ENCODE results near the gene PLCB1.

PLCB1 gene

DNA sequence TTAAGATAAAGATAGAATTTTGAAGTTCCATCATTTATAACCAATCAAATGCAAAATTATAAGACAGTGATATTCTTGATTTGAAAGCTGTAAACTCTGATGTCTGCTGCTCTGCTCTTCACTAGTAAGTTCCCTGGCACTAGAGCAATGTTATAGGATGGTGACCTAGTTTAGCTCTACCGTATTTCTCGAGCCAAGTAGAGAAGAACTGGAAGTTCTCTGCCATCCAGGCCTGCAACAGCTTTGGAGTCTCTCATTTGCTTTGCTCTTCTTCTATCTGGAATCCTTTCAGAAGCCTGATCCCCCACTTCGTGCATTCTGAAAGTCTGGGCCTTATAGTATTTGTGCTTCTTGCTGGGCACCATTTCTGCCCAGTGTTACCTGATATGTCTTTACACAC lies 100.3 kb downstream of the PLCB1 start:
- TF ChIP-seq, protein P1, sequence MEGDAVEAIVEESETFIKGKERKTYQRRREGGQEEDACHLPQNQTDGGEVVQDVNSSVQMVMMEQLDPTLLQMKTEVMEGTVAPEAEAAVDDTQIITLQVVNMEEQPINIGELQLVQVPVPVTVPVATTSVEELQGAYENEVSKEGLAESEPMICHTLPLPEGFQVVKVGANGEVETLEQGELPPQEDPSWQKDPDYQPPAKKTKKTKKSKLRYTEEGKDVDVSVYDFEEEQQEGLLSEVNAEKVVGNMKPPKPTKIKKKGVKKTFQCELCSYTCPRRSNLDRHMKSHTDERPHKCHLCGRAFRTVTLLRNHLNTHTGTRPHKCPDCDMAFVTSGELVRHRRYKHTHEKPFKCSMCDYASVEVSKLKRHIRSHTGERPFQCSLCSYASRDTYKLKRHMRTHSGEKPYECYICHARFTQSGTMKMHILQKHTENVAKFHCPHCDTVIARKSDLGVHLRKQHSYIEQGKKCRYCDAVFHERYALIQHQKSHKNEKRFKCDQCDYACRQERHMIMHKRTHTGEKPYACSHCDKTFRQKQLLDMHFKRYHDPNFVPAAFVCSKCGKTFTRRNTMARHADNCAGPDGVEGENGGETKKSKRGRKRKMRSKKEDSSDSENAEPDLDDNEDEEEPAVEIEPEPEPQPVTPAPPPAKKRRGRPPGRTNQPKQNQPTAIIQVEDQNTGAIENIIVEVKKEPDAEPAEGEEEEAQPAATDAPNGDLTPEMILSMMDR (IDR thresholded peaks at IDR 0.05; ENCODE audit: extremely low read depth, missing control alignments), result no peak

DNA sequence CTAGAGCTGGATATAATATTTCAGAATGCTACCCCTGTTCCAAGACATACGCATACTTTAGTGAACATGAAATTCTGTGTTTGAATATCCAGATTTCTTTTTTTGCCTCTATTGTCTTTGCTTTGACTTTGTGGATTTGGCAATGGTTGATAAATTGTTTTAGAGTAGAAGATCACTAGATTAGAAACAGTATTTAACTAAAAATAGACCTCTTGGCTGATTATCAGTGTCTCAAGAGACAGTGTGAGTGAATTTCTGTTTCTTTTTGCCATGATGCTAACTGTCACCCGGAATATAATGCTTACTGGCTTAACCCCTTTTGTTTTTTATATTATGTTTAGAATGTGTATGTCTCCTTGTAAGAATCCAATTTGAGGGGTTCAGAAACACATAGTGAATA lies 102.5 kb downstream of the PLCB1 start:
- TF ChIP-seq, protein P1 (IDR thresholded peaks at IDR 0.05; ENCODE audit: extremely low read depth, missing control alignments), result no peak
- no peak for DNase-seq (ENCODE audit: low spot score)

More for the DNA sequence above, 100.3 kb downstream of the PLCB1 start:
- DNase-seq (ENCODE audit: low spot score), result no peak

- DNase-seq (ENCODE audit: low spot score), result no peak
- TF ChIP-seq, protein P1 (IDR thresholded peaks at IDR 0.05; ENCODE audit: extremely low read depth, missing control alignments), result no peak
These were observed 110.0 kb downstream of the PLCB1 start for GRCh38 chr20:8242066-8242465.

DNA sequence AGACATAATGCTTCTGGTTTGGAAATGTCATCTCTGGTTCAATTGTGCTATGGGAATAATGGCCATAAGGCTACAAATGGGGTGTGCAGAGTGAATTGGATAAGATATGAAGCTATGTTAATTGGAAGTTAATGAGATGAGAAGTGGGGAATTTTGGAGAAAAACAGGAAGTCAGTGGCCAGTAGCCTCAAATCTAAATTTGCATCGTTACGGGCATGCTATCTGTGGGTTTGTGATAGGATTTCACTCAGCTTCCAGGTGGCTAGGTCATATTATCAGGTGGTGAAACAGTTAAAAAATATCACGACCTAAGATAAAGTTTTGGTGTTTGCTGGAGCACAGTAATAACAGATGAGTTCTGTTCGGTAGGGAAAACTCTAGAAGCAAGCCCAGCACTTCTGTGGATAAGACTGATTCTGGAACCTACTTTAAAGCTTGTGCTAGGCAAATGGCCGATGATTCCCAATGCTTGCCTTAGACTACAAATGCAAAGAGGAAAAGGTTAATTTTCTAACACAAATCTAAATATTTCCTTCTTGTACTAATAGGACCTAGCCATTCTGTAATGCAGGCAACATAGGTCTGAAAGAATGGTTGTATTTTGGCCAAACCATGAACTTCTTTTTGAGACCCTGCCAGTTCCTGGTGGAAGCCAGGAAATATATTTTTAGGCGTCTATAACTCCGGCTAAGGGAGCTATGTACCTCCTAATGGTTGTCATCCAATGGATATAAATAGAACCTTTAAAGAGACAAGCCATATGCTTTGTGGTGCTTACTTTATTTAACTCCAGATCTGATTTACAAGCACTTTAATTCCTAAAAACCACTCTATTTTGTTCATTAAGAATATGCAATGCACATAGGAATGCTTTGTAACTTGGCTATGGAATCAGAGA lies 111.0 kb downstream of the PLCB1 start:
- TF ChIP-seq, protein P1 (IDR thresholded peaks at IDR 0.05; ENCODE audit: extremely low read depth, missing control alignments), result no peak
- no peak for DNase-seq (ENCODE audit: low spot score)

- DNase-seq (ENCODE audit: low spot score), result no peak
- TF ChIP-seq, protein P1 (IDR thresholded peaks at IDR 0.05; ENCODE audit: extremely low read depth, missing control alignments), result no peak
These were observed 112.6 kb downstream of the PLCB1 start for GRCh38 chr20:8244637-8245036.

DNA sequence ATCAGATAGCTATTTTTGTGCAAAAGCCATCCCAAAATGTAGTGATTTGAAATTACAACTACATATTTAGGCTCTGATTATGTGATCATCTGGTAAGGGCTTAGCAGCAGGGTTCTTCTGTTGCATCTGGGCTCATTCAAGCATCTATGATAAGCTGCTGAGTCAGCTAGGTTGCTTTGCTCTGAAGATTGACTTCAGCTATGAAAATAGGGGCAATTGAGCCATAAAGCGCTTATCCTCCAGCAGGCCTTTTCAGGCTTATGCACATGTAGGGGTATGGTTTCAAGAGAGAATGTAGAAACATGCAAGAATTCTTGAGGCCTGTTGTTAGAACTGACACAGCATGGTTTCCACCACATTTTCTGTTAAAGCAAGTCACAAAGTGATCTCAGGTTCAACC lies 114.1 kb downstream of the PLCB1 start:
- TF ChIP-seq, protein P1 (IDR thresholded peaks at IDR 0.05; ENCODE audit: extremely low read depth, missing control alignments), result no peak

DNA sequence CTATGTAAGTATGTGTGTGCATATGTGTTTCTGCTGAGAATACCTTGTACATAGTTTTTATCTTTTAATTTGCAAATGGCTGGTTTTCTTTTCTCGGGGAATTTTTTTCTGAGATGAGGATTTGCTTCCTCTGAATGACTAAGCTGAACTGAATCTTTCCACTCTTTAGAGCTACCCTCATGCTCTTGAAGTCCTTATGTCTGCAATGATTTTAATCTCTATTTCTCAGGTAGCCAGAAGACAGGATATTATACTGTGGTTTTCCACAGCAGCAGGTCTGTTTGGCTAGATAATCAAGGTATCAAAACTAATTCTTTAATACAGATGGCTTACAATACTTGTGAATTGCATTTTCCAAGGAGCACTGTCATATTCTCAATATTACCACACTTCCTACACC lies 114.7 kb downstream of the PLCB1 start:
- TF ChIP-seq, protein P1 (IDR thresholded peaks at IDR 0.05; ENCODE audit: extremely low read depth, missing control alignments), result no peak
- DNase-seq (ENCODE audit: low spot score), result no peak

More for the DNA sequence above, 114.1 kb downstream of the PLCB1 start:
- no peak for DNase-seq (ENCODE audit: low spot score)

All from GM20000 (cell line).